Neural progenitor cell (in vitro differentiated cells): Measurements from ENCODE around the gene TRIP13.

ENCODE experiments used
- CTCF ChIP-seq: fragments of 200-600 bp; sonication (generic); IDR thresholded peaks from 2 replicates; pipeline ENCODE4 v1.5.1; 2017; ENCODE audit warnings: antibody characterized with exemption, mild to moderate bottlenecking
- EZH2 ChIP-seq: fragments of 200-600 bp; sonication (generic); IDR thresholded peaks from 2 replicates; pipeline ENCODE4 v1.6.1; 2017; ENCODE audit warnings: antibody characterized with exemption, mild to moderate bottlenecking, moderate library complexity
- EZH2phosphoT487 ChIP-seq: fragments of 200-600 bp; sonication (generic); IDR thresholded peaks from 2 replicates; pipeline ENCODE4 v1.6.1; 2017; ENCODE audit warnings: antibody characterized with exemption

- no peak for TF ChIP-seq CTCF
- TF ChIP-seq EZH2 = no peak
- TF ChIP-seq EZH2phosphoT487 = no peak
Measured at GRCh38 chr5:889075-889710, 3.5 kb upstream of the TRIP13 start.
